ENCODE measurements around the gene GOLGA8F. TPM values are rescaled to one million over a fixed set of nuclear protein-coding genes. Genes with fewer than 3 reads are reported as not detected.
"Not testable (repeated sequence)": the region's sequence is repeated elsewhere in the genome, so short reads cannot be mapped to it uniquely, and the experiment has no call there.

GOLGA8F gene
- total RNA-seq, 1 experiment from 2014 or later: not detected

- H4K5ac ChIP-seq (ENCODE audit: insufficient read length, low read depth, low read length); H3K14ac ChIP-seq (ENCODE audit: insufficient read depth, low read length); H3K27me3 Mint-ChIP-seq (ENCODE audit: low read depth); H2BK12ac ChIP-seq (ENCODE audit: insufficient read length, low read depth, low read length); H3K79me2 ChIP-seq (ENCODE audit: insufficient read depth, low read length); H4K20me1 ChIP-seq (ENCODE audit: control insufficient read depth, insufficient read depth, insufficient read length); H3K23ac ChIP-seq (ENCODE audit: insufficient read length, low read depth, low read length); H3K4ac ChIP-seq (ENCODE audit: low read depth, low read length); H2AFZ ChIP-seq (ENCODE audit: low read length); H3T11ph ChIP-seq (ENCODE audit: low read length); H2BK120ac ChIP-seq (ENCODE audit: low read depth, low read length, poor library complexity, severe bottlenecking); H3K27ac ChIP-seq (ENCODE audit: insufficient read length, low read depth, low read length); H3K4me1 Mint-ChIP-seq; H2BK20ac ChIP-seq (ENCODE audit: low read depth, low read length, poor library complexity, severe bottlenecking); H2AK5ac ChIP-seq (ENCODE audit: insufficient read length, low read length); H3K4me1 ChIP-seq (ENCODE audit: insufficient read depth, low read length); H3K27ac Mint-ChIP-seq; DNase-seq; H3K79me1 ChIP-seq (ENCODE audit: insufficient read depth, low read depth, low read length, poor library complexity, severe bottlenecking); H2BK15ac ChIP-seq (ENCODE audit: low read depth, low read length); H3K56ac ChIP-seq (ENCODE audit: insufficient read length, low read depth, low read length); H3K9me3 ChIP-seq (ENCODE audit: control insufficient read depth, low read depth, low read length); H2BK5ac ChIP-seq (ENCODE audit: insufficient read length, low read length); H3K4me3 Mint-ChIP-seq; H4K8ac ChIP-seq (replicated peaks; ENCODE audit: insufficient read length, low read depth, low read length); H4K91ac ChIP-seq (ENCODE audit: insufficient read length, low read depth, low read length); H3K27me3 ChIP-seq (ENCODE audit: insufficient read depth, low read length); H3K18ac ChIP-seq (ENCODE audit: insufficient read length, low read depth, low read length); H3K36me3 Mint-ChIP-seq (ENCODE audit: insufficient read depth in 1 of 3, low read depth in 3 of 3); H3K9ac ChIP-seq (ENCODE audit: extremely low read depth, insufficient read length, low read length); H3K9me3 Mint-ChIP-seq; H3K4me2 ChIP-seq (ENCODE audit: insufficient read depth, insufficient read length, low read length); H3K23me2 ChIP-seq (ENCODE audit: insufficient read length, low read depth, low read length, poor library complexity, severe bottlenecking): not testable (repeated sequence)
- no CpG with 5 or more reads among the region's 11 CpGs for WGBS (ENCODE audit: extremely low coverage, insufficient read length, low lambda C conversion rate)
Measured at GRCh38 chr15:28396022-28396421, 17.6 kb downstream of the GOLGA8F start.

- not testable (repeated sequence) for H3K27me3 ChIP-seq (ENCODE audit: insufficient read depth, low read length); H3K4me1 ChIP-seq (ENCODE audit: insufficient read depth, low read length); H3K27ac ChIP-seq (ENCODE audit: insufficient read length, low read depth, low read length); H3K36me3 Mint-ChIP-seq (ENCODE audit: insufficient read depth in 1 of 3, low read depth in 3 of 3); H4K8ac ChIP-seq (replicated peaks; ENCODE audit: insufficient read length, low read depth, low read length); H3K56ac ChIP-seq (ENCODE audit: insufficient read length, low read depth, low read length); H3K4me2 ChIP-seq (ENCODE audit: insufficient read depth, insufficient read length, low read length); H3K18ac ChIP-seq (ENCODE audit: insufficient read length, low read depth, low read length); H3K27ac Mint-ChIP-seq; H4K5ac ChIP-seq (ENCODE audit: insufficient read length, low read depth, low read length); H3K23ac ChIP-seq (ENCODE audit: insufficient read length, low read depth, low read length); H3K4ac ChIP-seq (ENCODE audit: low read depth, low read length); H2BK120ac ChIP-seq (ENCODE audit: low read depth, low read length, poor library complexity, severe bottlenecking); H2BK15ac ChIP-seq (ENCODE audit: low read depth, low read length); H3K79me2 ChIP-seq (ENCODE audit: insufficient read depth, low read length); H2BK12ac ChIP-seq (ENCODE audit: insufficient read length, low read depth, low read length); H3K23me2 ChIP-seq (ENCODE audit: insufficient read length, low read depth, low read length, poor library complexity, severe bottlenecking); DNase-seq; H3K79me1 ChIP-seq (ENCODE audit: insufficient read depth, low read depth, low read length, poor library complexity, severe bottlenecking); H3K9me3 Mint-ChIP-seq; H4K20me1 ChIP-seq (ENCODE audit: control insufficient read depth, insufficient read depth, insufficient read length); H3K27me3 Mint-ChIP-seq (ENCODE audit: low read depth); H3K14ac ChIP-seq (ENCODE audit: insufficient read depth, low read length); H4K91ac ChIP-seq (ENCODE audit: insufficient read length, low read depth, low read length); H3K9me3 ChIP-seq (ENCODE audit: control insufficient read depth, low read depth, low read length); H2BK5ac ChIP-seq (ENCODE audit: insufficient read length, low read length); H2BK20ac ChIP-seq (ENCODE audit: low read depth, low read length, poor library complexity, severe bottlenecking); H3T11ph ChIP-seq (ENCODE audit: low read length); H3K4me1 Mint-ChIP-seq; H2AK5ac ChIP-seq (ENCODE audit: insufficient read length, low read length); H2AFZ ChIP-seq (ENCODE audit: low read length); H3K4me3 Mint-ChIP-seq; H3K9ac ChIP-seq (ENCODE audit: extremely low read depth, insufficient read length, low read length)
- WGBS (ENCODE audit: extremely low coverage, insufficient read length, low lambda C conversion rate): no CpG with 5 or more reads among the region's 64 CpGs
Measured at GRCh38 chr15:28402774-28403435, 24.4 kb downstream of the GOLGA8F start.

All from H9 (cell line).